ENCODE results near the gene PRKCZ.
"Not testable (repeated sequence)": the region's sequence is repeated elsewhere in the genome, so short reads cannot be mapped to it uniquely, and the experiment has no call there.

PRKCZ gene

DNA sequence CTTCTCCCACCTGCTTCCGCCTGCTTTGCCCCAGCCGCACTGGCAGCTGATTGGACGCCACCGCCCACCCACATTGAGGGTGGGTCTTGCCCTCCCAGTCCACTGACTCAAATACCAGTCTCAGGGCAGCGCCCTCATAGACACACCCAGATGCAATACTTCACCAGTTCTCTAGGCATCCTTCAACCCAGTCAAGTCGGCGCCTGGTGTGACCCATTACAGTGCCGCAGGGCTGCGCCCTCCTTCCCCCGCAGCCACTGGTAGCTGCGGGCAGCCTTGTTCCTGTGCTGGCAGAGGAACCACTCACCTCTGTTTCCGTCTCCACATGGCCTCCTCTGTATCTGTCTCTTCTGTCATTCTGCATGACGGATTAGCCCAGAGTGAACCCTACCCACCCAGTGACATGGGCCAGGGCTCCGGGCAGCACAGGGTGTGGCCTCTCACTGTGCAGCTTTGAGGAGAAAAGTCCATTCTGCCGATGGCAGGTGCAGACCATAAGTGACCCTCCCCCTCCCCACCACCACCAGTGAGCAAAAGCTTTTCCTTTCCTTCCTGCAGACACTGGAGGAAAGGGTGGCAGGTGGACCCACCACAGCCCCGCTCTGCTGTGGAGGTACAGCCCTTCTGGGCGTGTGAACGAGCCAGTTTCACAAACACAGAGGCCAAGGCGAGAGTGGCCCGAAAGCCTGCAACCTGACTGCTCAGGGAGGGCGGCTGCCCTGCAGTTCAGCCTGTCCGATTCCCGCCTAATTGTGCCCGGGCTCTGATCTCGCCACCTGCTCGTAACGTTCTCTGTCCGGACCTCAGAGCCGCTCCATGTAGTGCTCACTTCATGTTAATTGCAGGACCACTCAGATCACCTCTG, 87.3 kb downstream of the PRKCZ start:
- DNase-seq, result no peak

DNA sequence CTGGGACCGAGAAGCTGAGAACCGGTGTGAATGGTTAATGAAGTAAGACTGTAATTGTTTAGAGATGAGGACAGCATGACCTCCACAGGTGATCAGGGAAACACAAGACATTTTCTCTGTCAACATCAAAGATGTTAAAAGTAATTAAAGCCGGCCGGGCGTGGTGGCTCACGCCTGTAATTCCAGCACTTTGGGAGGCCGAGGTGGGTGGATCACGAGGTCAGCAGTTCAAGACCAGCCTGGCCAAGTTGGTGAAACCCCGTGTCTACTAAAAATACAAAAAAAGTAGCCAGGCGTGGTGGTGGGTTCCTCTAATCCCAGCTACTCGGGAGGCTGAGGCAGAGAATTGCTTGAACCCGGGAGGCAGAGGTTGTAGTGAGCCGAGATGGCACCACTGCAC, 88.9 kb downstream of the PRKCZ start:
- not testable (repeated sequence) for DNase-seq

DNA sequence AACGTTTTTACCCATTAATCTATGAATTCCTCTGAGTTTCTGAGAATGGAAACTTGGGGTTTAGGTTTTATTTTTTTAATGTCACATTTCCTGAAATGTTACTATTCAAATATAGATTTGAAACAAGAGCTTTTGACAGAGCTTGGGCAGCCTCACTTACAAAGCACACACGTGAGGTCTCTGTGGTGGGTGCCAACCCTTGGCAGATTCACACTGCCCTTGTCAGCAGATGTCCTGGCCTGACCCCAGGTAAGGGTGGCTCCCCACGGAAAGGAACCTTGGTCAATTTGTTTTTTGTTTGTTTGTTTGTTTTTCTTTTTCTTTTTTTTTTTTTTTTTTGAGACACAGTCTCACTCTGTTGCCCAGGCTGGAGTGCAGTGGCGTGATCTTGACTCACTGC, 90.8 kb downstream of the PRKCZ start:
- DNase-seq, result no peak

DNA sequence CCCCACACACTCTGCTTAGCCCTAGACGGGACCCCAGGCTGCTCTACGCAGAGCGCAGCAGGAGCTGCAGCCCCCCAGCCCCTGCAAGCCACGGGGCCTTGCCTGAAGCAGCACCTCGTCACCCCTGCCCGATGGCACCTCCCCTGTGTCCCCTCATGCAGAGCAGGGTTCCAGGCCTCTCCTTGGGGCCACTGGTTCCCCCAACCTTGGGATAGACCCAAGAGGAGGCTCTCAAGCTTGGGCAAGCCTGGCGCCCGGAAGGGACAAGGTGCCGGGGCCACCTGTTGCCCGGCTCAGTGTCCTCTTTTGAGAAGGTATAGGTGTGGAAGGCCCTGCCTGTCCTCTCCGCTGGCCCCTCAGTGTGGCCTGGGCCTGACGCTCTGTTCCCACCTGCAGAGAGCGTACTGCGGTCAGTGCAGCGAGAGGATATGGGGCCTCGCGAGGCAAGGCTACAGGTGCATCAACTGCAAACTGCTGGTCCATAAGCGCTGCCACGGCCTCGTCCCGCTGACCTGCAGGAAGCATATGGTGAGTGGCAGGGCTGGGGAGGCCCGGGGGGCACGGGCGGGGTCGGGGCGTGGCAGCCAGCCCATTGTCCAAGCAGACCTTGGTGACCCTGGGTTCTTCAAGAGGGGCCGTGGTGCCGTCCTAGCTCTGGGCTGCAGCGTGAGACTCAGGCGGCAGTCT, 93.7 kb downstream of the PRKCZ start:
- no peak for DNase-seq

DNA sequence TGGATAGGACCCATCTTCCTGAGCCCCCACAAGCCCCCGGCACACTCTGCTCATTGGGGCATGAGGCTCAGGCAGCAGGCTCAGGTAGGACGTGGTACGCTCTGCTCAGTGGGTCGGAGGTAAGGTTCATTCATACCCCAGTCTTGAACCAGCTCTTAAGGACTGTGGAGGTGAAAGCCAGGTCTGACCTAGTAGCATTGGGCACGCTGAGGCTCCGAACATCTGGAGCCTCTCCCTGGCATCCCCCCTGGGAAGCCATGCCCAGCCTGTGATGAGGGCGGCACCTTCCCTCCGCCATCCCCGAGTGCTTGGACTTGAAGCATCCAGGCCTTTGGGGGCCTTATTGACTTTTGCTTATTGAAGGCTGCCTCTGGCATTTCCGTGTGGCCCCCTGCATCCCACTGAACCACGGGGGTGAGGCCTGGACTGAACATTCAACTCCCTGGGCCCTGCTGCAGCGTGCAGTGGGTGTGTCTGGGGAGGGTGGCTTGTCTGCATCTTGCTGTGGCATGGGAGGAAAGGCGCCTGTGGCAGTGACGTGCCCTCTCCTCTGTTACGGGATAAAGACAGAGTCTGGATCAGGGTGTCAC, 94.4 kb downstream of the PRKCZ start:
- DNase-seq, result no peak

DNA sequence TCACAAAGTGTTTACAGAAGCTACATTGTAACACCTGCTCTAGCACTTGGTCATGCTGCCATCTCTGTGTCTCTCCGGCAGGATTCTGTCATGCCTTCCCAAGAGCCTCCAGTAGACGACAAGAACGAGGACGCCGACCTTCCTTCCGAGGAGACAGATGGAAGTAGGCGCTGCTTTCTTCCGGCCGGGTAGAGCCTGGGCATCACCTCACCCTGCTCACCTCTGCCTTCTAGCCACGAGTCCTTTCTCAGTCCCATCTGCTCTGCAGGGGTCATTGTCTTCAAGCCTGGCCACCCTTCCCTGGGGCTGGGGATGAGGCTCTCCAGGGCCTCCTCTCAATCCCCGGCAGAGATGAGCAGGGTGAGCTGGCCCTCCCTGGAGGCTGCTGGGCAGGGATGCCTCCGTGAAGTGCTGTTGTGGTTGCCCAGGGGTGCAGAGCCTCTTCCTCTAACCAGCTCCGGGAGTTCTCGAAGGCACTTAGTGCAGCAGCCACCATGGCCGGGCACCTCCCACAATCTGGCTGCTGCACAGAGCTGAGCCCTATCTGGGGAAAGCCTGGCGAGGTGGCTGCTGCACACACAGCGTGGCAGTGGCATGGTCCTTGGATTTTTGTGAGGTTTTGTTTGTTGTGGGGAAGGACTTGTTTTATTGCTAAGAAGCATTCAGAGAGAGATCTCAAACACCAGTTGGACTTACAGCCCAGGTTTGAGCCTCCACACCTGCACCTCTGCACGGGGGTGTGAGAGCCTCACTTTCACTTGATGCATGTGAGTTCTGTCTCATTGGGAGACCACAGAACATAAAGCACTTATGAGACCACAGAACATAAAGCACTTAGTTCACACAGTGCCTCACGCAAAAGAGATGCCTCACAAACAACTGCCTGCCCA, 96.0 kb downstream of the PRKCZ start:
- DNase-seq, result no peak

DNA sequence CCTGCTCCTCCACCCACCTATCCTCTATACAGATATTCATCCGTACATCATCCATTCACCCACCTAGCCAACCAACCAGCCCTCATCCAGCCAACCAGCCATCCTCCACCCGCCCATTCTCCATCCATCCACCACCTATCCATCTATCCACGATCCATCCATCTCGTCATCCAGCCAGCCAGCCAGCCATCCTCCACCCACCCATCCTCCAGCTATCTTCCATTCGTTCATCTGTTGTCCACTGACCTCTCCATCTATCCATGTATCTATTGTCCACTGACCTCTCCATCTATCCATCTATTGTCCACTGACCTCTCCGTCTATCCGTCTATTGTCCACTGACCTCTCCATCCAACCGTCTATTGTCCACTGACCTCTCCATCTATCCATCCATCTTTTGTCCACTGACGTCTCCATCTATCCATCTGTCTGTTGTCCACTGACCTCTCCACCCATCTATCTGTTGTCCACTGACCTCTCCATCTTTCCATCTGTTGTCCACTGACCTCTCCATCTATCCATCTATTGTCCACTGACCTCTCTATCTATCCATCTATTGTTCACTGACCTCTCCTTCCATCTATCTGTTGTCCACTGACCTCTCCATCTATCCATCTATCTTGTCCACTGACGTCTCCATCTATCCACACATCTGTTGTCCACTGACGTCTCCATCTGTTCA, 96.8 kb downstream of the PRKCZ start:
- no peak for DNase-seq

DNA sequence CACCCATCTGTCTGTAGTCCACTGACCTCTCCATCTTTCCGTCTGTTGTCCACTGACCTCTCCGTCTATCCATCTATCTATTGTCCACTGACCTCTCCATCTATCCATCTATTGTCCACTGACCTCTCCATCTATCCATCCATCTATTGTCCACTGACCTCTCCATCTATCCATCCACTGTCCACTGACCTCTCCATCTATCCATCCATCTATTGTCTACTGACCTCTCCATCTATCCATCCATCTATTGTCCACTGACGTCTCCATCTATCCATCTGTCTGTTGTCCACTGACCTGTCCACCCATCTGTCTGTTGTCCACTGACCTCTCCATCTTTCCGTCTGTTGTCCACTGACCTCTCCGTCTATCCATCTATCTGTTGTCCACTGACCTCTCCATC, 97.7 kb downstream of the PRKCZ start:
- DNase-seq, result not testable (repeated sequence)

DNA sequence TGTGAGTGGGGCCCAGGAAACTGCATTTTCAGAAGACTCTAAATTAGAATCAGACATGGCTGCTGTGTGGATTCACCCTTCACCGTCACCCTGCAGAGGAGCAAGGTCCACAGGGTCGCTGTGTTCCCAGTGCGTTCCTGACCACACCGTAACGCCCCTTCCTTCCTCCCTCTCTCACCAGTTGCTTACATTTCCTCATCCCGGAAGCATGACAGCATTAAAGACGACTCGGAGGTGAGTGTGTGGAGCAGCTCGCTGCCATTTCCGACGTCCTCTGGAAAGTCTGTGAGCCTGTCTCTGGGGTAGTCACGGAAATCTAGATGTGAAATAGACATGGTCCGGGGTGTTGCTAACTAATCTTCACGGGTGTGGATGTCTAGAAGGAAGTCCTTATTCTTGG, 98.5 kb downstream of the PRKCZ start:
- peak; percentile 54 for DNase-seq

DNA sequence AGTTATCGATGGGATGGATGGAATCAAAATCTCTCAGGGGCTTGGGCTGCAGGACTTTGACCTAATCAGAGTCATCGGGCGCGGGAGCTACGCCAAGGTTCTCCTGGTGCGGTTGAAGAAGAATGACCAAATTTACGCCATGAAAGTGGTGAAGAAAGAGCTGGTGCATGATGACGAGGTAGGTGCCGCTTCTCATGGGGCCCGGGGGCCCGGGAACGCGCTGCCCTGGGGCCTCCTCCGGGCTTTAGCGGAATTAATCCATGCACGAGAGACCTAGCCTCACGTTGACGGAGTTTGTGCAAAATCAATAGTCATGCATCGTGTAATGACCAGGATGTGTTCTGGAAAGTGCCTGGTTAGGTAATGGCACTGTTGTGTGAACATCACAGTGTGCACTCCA, 100.6 kb downstream of the PRKCZ start:
- no peak for DNase-seq

DNA sequence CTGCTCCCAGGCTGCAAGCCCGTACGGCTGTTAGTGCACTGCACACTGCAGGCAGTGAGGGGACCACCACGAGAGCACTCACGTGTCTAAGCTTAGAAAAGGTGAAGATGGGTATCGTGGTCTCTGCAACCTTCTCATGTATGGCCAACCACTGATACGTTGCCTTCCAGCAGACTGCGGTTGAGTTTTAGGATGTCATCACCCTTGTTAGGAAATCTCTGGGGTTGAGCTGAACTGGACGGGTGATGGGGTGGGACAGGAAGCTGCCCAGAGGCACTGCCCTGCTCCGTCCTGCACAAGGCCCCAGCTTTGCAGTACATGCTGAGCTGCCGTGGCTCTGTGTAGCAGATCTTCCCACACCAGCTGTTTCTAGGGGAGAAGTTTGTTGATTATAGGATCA, 101.0 kb downstream of the PRKCZ start:
- peak; percentile 82 for DNase-seq

DNA sequence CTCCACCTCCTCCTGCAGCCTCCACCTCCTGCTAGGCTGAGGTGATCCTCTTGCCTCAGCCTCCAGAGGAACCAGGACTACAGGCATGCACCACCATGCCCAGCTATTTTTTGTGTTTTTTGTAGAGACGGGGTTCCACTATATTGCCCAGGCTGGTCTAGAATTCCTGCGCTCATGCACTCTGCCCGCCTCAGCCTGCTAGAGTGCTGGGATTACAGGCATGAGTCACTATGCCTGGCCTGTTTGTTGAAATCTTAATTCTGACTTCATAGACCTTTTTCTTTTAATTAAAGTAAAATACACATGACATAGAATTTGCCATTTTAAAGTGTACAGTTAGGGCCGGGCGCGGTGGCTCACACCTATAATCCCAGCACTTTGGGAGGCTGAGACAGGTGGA, 101.7 kb downstream of the PRKCZ start:
- no peak for DNase-seq

DNA sequence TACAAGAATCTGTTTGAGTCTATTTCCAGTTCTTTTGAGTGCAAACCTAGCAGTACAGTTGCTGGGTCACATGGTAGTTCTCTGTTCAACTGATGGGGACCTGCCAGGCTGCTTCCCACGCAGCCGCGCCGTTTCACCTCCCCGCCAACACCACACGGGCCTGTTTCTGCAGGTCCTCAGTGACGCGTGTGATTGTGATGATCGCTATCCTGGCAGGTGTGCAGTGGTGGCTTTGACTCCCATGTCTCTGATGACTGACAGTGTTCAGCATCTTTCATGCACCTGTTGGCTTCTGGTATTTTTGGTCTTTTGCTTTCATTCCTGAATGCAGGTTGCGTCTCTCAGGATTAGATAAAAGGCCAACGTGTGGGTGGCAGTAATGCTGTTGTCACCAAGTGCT, 102.7 kb downstream of the PRKCZ start:
- DNase-seq, result no peak

DNA sequence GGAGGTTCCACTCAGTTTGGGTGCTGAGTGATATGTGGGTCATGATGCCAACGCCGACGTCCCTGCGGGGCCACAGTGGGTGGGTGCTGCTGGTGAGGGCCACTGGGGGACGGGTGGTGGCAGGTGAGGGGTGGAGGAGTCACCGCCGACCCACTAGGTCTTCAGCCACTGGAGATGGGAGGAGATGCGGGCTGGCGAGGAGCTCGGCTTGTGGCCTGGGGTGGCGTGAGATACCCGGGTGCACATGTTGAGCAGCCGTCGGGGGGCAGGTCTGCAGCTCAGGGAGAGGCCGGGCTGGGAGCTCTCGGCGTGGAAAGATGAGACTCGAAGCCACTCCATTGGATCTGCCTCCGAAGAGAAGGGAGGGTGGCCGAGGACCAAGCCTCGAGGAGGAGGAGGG, 103.8 kb downstream of the PRKCZ start:
- no peak for DNase-seq

DNA sequence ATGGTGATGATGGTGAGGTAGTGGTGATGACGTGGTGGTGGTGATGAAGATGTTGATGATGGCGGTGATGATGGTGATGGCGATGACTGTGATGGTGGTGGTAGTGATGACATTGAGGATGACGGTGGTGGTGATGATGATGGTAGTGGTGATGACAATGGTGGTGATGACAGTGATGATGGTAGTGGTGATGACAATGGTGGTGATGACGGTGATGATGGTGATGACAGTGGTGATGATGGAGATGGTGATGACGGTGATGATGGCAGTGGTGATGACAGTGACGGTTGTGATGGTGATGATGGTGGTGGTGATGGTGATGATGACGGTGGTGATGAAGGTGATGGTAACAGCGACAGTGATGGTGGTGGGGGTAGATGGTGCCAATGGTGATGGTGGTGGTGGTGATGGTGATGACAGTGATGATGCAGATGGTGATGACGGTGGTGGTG, 105.0 kb downstream of the PRKCZ start:
- no peak for DNase-seq

DNA sequence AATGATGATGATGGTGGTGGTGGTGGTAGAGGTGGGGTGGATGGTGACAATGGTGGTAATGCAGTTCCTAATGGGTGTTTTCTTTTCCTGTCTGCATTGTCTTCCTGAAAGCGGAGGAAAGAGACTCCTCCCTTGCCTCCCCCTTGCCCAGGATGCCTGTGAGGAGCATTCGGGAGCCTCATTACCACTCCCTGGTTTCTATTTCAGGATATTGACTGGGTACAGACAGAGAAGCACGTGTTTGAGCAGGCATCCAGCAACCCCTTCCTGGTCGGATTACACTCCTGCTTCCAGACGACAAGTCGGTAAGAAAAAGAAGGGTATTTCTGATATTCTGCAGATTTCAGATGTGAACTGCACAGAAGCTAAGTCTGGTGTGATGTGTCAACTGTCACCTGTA, 105.6 kb downstream of the PRKCZ start:
- no peak for DNase-seq

DNA sequence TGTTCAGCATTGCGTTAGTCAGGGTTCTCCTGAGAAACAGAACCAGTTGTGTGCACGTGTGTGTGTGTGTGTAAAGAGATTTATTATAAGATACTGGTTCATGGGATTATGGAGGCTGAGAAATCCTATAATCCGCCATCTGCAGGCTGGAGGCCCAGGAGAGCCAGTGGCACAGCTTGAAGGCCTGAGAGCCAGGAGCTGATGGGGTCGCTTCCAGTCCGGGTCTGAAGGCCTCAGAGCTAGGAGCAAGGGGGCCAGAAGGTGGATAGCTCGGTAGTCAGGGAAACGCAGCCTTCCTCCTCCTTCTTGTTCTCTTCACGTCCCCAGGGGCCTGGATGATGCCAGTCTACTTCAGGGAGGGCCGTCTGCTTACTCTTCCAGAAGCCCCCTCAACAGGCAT, 106.7 kb downstream of the PRKCZ start:
- no peak for DNase-seq

DNA sequence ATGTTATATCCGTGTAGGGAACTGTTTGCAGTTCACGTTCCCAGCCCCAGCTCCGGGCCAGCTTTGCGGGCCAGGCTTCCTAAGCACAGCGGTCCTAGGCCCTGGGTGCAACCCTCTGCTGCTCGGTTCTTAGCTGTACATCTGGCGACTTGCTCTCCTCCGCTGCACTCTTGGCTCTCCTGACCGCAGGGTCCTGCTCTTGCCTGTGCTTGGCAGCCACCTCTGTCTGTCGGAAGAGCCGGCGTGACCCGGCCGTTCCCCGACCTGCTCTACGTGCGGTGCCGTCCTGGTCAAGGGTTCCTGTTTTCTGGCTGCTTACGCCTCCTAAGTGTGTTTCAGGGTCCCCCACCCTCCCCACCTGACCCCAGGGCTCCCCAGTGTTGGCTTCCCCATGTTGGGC, 107.6 kb downstream of the PRKCZ start:
- DNase-seq, result no peak

DNA sequence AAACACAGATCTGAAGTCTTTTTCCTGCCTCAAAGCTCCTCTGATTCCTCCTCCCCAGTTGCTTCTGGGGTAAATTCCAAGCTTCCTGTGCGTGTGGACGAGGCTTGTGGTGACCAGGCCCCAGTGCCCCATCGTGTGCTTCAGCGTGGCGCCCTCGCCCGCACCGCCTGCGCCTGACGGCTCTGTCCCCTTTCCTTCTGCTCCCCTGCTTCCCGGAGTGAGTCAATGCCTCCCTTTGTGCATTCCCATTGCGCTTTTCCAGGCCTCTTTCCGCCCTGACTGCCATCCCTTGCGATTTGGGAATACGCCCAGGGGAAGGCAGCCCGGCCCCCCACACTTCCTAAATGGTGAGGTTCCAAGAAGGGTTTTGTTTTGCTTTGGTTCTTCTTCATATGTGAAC, 108.1 kb downstream of the PRKCZ start:
- no peak for DNase-seq

DNA sequence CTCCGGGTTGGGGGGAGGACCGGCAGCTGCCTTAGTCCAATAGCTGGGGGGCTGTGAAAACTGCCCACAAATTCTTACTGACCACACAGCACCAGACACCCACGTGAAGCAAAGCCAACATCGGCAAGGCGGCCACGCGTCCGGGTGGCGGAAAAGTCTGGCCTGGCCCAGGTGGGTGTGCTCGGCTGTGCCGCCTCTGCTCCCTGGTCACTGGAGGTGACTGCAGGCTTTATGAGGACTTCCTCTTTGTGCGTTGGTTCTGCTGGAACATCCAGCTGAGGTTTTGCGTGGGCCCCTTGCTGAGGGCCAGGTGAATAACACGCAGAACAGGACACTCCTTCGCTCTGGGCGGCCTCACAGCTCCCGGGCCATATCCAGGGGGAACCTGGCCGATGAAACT, 108.9 kb downstream of the PRKCZ start:
- no peak for DNase-seq

DNA sequence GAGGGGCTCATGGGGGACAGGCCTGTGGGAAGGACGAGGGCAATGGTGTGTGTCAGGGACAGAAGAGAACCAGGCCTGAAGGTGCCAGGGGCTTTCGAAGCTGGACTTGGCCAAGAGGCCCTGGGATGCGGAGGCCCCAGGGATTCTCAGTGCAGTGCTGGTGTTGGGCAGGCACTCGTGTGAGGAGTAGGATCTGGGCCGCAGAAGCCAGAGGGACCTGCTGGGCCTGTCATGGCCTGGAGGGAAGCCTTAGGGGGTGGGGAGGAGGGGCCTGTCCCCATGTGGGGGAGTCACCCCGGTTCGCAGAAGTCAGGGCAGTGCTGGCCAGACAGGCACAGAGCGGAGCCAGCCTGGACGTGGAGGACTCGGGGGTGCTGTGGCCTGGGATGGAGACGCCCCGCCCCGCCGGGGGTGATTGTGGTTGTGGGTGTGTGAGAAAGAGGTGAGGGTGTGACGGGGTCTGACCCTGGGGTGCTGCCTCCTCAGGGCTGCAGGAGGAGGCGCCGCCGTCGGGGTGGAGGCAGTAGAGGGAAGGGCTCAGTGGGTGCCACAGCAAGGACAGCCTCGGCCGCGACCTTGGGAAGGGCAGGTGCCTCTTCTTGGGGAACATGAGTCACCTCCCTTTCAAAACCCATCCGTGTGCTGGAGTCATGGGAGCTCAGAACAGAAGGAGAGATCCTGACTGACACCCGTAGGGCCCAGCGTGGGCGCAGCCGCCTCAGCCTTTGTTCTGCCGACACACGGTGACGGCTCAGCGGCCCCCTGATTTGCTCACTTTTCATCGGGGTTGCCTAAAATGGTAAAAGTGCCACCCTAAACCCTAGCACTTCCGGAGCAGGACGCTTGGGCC, 110.5 kb downstream of the PRKCZ start:
- DNase-seq, result no peak

All from suppressor macrophage treated with lipopolysaccharide for 4 hours (primary cell).